IMR-90 (cell line): ENCODE results near the gene FBXL19. TPM values are rescaled to one million over a fixed set of nuclear protein-coding genes. Genes with fewer than 3 reads are reported as not detected.

Experiments
- ATAC-seq: fragments of 200-7000 bp; cut with Tn5 transposase; 2 replicates; pipeline ENCODE4 v1.9.1; 2020; ENCODE audit warnings: low read depth, mild to moderate bottlenecking, moderate library complexity
- BruUV-seq: library from RNA; stranded (reverse); fragments of 400-500 nt; replicated peaks from 2 replicates; lab custom pipeline; 2021; lab: Mats Ljungman, UMichigan
- CTCF ChIA-PET: fragments of 300-600 bp; formaldehyde crosslinking; extraction: SDS; loops from one replicate; lab custom pipeline; 2021; ENCODE audit warnings: antibody characterized with exemption; lab: Yijun Ruan, JAX
- POLR2A ChIA-PET: fragments of 300-600 bp; sonication (Branson Sonifier 250); formaldehyde crosslinking; loops from one replicate; lab custom pipeline; 2022; ENCODE audit warnings: antibody characterized with exemption; ENCODE audit not compliant: unreplicated experiment; lab: Charles Lee
- DNase-seq: peaks from one replicate; pipeline ENCODE4 v3.0.0; 2013
- H2AFZ ChIP-seq: replicated peaks from 2 replicates; pipeline ENCODE3; 2013; ENCODE audit warnings: low read length, mild to moderate bottlenecking; ENCODE audit not compliant: poor library complexity
- H2AK5ac ChIP-seq: 2 replicates; pipeline ENCODE4 v1.6.1; 2013; ENCODE audit warnings: low read depth, low read length, inconsistent platforms
- H2AK9ac ChIP-seq: replicated peaks from 2 replicates; pipeline ENCODE3; 2013; ENCODE audit warnings: mild to moderate bottlenecking, low read depth, low read length, moderate library complexity; ENCODE audit not compliant: poor library complexity
- H2BK120ac ChIP-seq: 2 replicates; pipeline ENCODE4 v1.6.1; 2013; ENCODE audit warnings: low read depth, low read length, inconsistent platforms
- H2BK15ac ChIP-seq: 3 replicates; pipeline ENCODE4 v1.6.1; 2013; ENCODE audit warnings: low read depth, low read length, inconsistent platforms
- H2BK20ac ChIP-seq: 2 replicates; pipeline ENCODE4 v1.6.1; 2013; ENCODE audit warnings: low read depth, mild to moderate bottlenecking, inconsistent platforms, low read length, moderate library complexity
- H2BK5ac ChIP-seq: 2 replicates; pipeline ENCODE4 v1.6.1; 2013; ENCODE audit warnings: mild to moderate bottlenecking, low read depth, low read length, inconsistent platforms; ENCODE audit not compliant: poor library complexity, severe bottlenecking
- H3K14ac ChIP-seq: replicated peaks from 2 replicates; pipeline ENCODE4 v1.6.1; 2013; ENCODE audit warnings: low read depth, low read length, inconsistent platforms
- H3K18ac ChIP-seq: 2 replicates; pipeline ENCODE4 v1.6.1; 2013; ENCODE audit warnings: low read depth, low read length, control low read depth
- H3K23ac ChIP-seq: 2 replicates; pipeline ENCODE4 v1.6.1; 2013; ENCODE audit warnings: low read depth, low read length, inconsistent platforms
- H3K27ac ChIP-seq: 2 replicates; pipeline ENCODE4 v1.5.1; 2013; ENCODE audit warnings: mild to moderate bottlenecking, control low read depth, low read length; ENCODE audit not compliant: insufficient read depth
- H3K27me3 ChIP-seq: 2 replicates; pipeline ENCODE4 v1.6.1; 2013; ENCODE audit warnings: low read length; ENCODE audit not compliant: control insufficient read depth, insufficient read depth
- H3K36me3 ChIP-seq: 2 replicates; pipeline ENCODE4 v1.6.1; 2013; ENCODE audit warnings: low read length, mixed read lengths; ENCODE audit not compliant: control insufficient read depth, insufficient read depth
- H3K4ac ChIP-seq: 2 replicates; pipeline ENCODE4 v1.6.1; 2013; ENCODE audit warnings: low read depth, low read length, inconsistent platforms
- H3K4me1 ChIP-seq: 2 replicates; pipeline ENCODE4 v1.6.1; 2013; ENCODE audit warnings: low read length, mixed read lengths; ENCODE audit not compliant: control insufficient read depth, insufficient read depth
- H3K4me2 ChIP-seq: 2 replicates; pipeline ENCODE4 v1.6.1; 2013; ENCODE audit warnings: low read depth, mild to moderate bottlenecking, control low read depth, low read length, moderate library complexity
- H3K4me3 ChIP-seq: 2 replicates; pipeline ENCODE4 v1.5.1; 2013; ENCODE audit warnings: low read depth, mild to moderate bottlenecking, control low read depth, low read length, moderate library complexity; ENCODE audit not compliant: insufficient read depth
- H3K56ac ChIP-seq: 2 replicates; pipeline ENCODE4 v1.6.1; 2013; ENCODE audit warnings: low read length, inconsistent platforms; ENCODE audit not compliant: insufficient read depth; ENCODE audit errors: extremely low read depth
- H3K79me1 ChIP-seq, 2 experiments: 2 replicates each; pipeline ENCODE4 v1.6.1; 2013; ENCODE audit warnings: low read length in 2 of 2, inconsistent platforms in 1 of 2, low read depth in 1 of 2
- H3K9ac ChIP-seq: 2 replicates; pipeline ENCODE4 v1.6.1; 2013; ENCODE audit warnings: low read depth, low read length, control low read depth
- H3K9me1 ChIP-seq: 2 replicates; pipeline ENCODE4 v1.6.1; 2013; ENCODE audit warnings: low read length, inconsistent platforms; ENCODE audit not compliant: insufficient read depth
- H3K9me3 ChIP-seq: 2 replicates; pipeline ENCODE4 v1.6.1; 2013; ENCODE audit warnings: low read length; ENCODE audit not compliant: control insufficient read depth, insufficient read depth
- H4K20me1 ChIP-seq: 2 replicates; pipeline ENCODE4 v1.6.1; 2013; ENCODE audit warnings: low read length, inconsistent platforms; ENCODE audit not compliant: insufficient read depth
- H4K5ac ChIP-seq: 2 replicates; pipeline ENCODE4 v1.6.1; 2013; ENCODE audit warnings: mild to moderate bottlenecking, low read depth, low read length, control low read depth
- H4K8ac ChIP-seq, 2 experiments: 2 replicates each; pipeline ENCODE4 v1.6.1; 2013; ENCODE audit warnings: low read depth in 2 of 2, low read length in 2 of 2, control low read depth in 1 of 2, inconsistent platforms in 1 of 2
- H4K91ac ChIP-seq: 2 replicates; pipeline ENCODE4 v1.6.1; 2013; ENCODE audit warnings: low read depth, low read length, inconsistent platforms; ENCODE audit not compliant: insufficient read depth
- BHLHE40 ChIP-seq: fragments of 150-350 bp; IDR thresholded peaks from 2 replicates; pipeline ENCODE4 v1.6.1; 2016; ENCODE audit warnings: mild to moderate bottlenecking, low read depth, low read length
- CEBPB ChIP-seq: IDR thresholded peaks from 2 replicates; pipeline ENCODE4 v1.6.1; 2012; ENCODE audit warnings: low read depth, low read length, improper control_type of control experiment
- CHD1 ChIP-seq: IDR thresholded peaks from 2 replicates; pipeline ENCODE4 v1.6.1; 2012; ENCODE audit warnings: low read depth, low read length, improper control_type of control experiment
- CTCF ChIP-seq: conservative IDR thresholded peaks from 2 replicates; pipeline ENCODE4 v1.5.1; 2012; ENCODE audit warnings: mild to moderate bottlenecking, low read depth, low read length, improper control_type of control experiment
- ELK1 ChIP-seq: fragments of 150-350 bp; IDR thresholded peaks from 2 replicates; pipeline ENCODE4 v1.6.1; 2016; ENCODE audit warnings: low read depth, mild to moderate bottlenecking, low read length, moderate library complexity, borderline replicate concordance
- FOS ChIP-seq: fragments of 150-350 bp; IDR thresholded peaks from 2 replicates; pipeline ENCODE4 v1.6.1; 2016; ENCODE audit warnings: low read depth, low read length
- MAFK ChIP-seq: IDR thresholded peaks from 2 replicates; pipeline ENCODE4 v1.6.1; 2012; ENCODE audit warnings: low read depth, low read length, improper control_type of control experiment
- MAZ ChIP-seq: IDR thresholded peaks from 2 replicates; pipeline ENCODE4 v1.6.1; 2012; ENCODE audit warnings: low read depth, mild to moderate bottlenecking, low read length, improper control_type of control experiment, moderate library complexity, borderline replicate concordance
- MXI1 ChIP-seq: IDR thresholded peaks from 2 replicates; pipeline ENCODE4 v1.6.1; 2012; ENCODE audit warnings: low read depth, mild to moderate bottlenecking, low read length, moderate library complexity, borderline replicate concordance
- NFE2L2 ChIP-seq: fragments of 150-350 bp; IDR thresholded peaks from 2 replicates; pipeline ENCODE4 v1.6.1; 2016; ENCODE audit warnings: low read depth, mild to moderate bottlenecking, low read length
- POLR2A ChIP-seq: IDR thresholded peaks from 2 replicates; pipeline ENCODE4 v1.6.1; 2012; ENCODE audit warnings: mild to moderate bottlenecking, low read depth, low read length
- RAD21 ChIP-seq: IDR thresholded peaks from 2 replicates; pipeline ENCODE4 v1.6.1; 2012; ENCODE audit warnings: low read length, improper control_type of control experiment
- RCOR1 ChIP-seq: IDR thresholded peaks from 2 replicates; pipeline ENCODE4 v1.6.1; 2012; ENCODE audit warnings: mild to moderate bottlenecking, low read length, improper control_type of control experiment; ENCODE audit not compliant: insufficient replicate concordance
- RFX5 ChIP-seq: IDR thresholded peaks from 2 replicates; pipeline ENCODE4 v1.8.0; 2012; ENCODE audit warnings: low read depth, mild to moderate bottlenecking, low read length, moderate library complexity
- SMC3 ChIP-seq: fragments of 150-350 bp; IDR thresholded peaks from 2 replicates; pipeline ENCODE4 v1.6.1; 2016; ENCODE audit warnings: low read depth, mild to moderate bottlenecking, antibody characterized with exemption, low read length, moderate library complexity
- WGBS, 2 experiments: methylation state at CpG; one replicate each; pipeline versions ENCODE4 v1.1.5 to v1.1.7; 2013; ENCODE audit warnings: missing lambda C conversion rate in 2 of 2; ENCODE audit not compliant: insufficient read length in 1 of 2; ENCODE audit errors: extremely low coverage in 2 of 2; 5-methylcytosine and 5-hydroxymethylcytosine counted together
- dilution Hi-C: fragments of 300-500 bp; cut with HindIII; formaldehyde crosslinking; loops from one replicate; pipeline ENCODE4 v1.14.3; 2018; ENCODE audit warnings: low sequenced_read_pairs; ENCODE audit not compliant: unreplicated experiment
- in situ Hi-C: fragments of 300-500 bp; cut with MboI; formaldehyde crosslinking; loops from 3 replicates; pipeline ENCODE4 v1.14.3; 2019; ENCODE audit warnings: low sequenced_read_pairs, inconsistent platforms, mixed read lengths
- intact Hi-C: fragments of 100-400 bp; cut with micrococcal nuclease; formaldehyde crosslinking; loops from 2 replicates; pipeline ENCODE4 v1.10.0; 2022
- polyA plus RNA-seq, 3 experiments: library from polyadenylated mRNA; depleted of rRNA; stranded (reverse); fragments of >200 nt; gene quantifications; 2 replicates each; pipeline ENCODE4 v1.2.3, GENCODE V29; 2012; ENCODE audit warnings: low replicate concordance in 1 of 3
- total RNA-seq: library from RNA; depleted of rRNA; stranded (reverse); fragments of >200 nt; gene quantifications from 2 replicates; pipeline ENCODE4 v1.2.3, GENCODE V29; 2012
- TF ChIP-seq, protein P1 (sequence below): fragments of 150-350 bp; IDR thresholded peaks from 2 replicates; pipeline ENCODE4 v1.6.1; 2017; ENCODE audit warnings: mild to moderate bottlenecking, antibody characterized with exemption, low read length, low read depth

FBXL19 gene
- total and polyA plus RNA-seq, 2 of the 4 experiments (the other 2 are of a cell fraction): 5.0 to 13.8 TPM

DNA sequence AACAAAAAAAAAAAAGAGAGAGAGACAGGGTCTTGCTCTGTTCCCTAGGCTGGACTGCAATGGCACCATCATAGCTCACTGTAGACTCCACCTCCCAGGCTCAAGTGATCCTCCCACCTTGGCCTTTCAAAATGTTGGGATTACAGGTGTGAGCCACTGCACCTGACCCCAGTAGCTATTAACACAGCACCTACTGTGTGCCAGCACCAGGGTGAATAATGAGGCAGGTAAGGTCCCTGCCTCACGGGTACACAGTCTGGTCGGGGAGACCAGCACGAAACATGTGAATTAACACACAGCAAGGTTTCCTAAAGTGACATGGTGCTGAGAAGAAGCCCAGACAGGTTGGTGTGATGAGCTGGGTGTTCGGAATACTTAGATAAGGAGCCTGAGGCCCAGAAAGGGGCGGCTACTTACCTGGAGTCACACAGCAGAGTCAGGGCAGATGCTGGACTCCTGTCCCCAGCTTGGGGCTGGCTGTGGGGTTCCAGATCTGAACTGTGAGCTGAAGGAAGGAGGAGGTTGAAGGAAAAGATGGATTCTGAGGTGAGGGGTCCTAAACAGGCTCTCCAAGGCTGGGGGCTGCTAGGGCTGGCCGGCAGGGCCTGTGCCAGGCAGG lies 10.5 kb upstream of the FBXL19 start:
- Histone ChIP-seq H4K20me1 (no peaks in the 10 kb centered on the region; the same call in 1 of the 2 replicates), H2BK5ac (no peak overlapping the region), H2AK5ac (no peak overlapping the region), H3K36me3 (no peaks in the 10 kb centered on the region), H3K14ac (no peak overlapping the region), H3K23ac (no peak overlapping the region), H3K18ac (no peak overlapping the region), H2AK9ac (no peak overlapping the region), H3K27ac (no peak overlapping the region), H3K56ac (no peak overlapping the region), H4K8ac (no peak overlapping the region), H3K4ac (no peak overlapping the region), H3K9me1 (no peaks in the 10 kb centered on the region), H3K4me2 (no peak overlapping the region), H2AFZ (no peak overlapping the region), H2BK20ac (no peak overlapping the region), H2BK120ac (no peak overlapping the region), H2BK15ac (no peak overlapping the region), H3K4me1 (no peaks in the 10 kb centered on the region; the same call in 1 of the 2 replicates), H3K9me3 (no peaks in the 10 kb centered on the region), H3K27me3 (no peaks in the 10 kb centered on the region), H4K91ac (no peak overlapping the region), H4K5ac (no peak overlapping the region), H3K79me1 (no peaks in the 10 kb centered on the region), H3K9ac (no peak overlapping the region), H3K4me3 (no peak overlapping the region)
- ATAC-seq (no peak), DNase-seq (no peak)
- WGBS, 2 experiments: 76% methylated on average over 2 of the region's 6 CpGs; no CpG with 5 or more reads in 1 of the 2 experiments
- dilution Hi-C loops (no loop called here), intact Hi-C loops (no loop called here), in situ Hi-C loops (no loop called here)
- no peak for TF ChIP-seq MAZ
- TF ChIP-seq CEBPB: no peak
- no peak for TF ChIP-seq CTCF
- no peak for TF ChIP-seq BHLHE40
- no peak for TF ChIP-seq MAFK
- TF ChIP-seq, protein P1, sequence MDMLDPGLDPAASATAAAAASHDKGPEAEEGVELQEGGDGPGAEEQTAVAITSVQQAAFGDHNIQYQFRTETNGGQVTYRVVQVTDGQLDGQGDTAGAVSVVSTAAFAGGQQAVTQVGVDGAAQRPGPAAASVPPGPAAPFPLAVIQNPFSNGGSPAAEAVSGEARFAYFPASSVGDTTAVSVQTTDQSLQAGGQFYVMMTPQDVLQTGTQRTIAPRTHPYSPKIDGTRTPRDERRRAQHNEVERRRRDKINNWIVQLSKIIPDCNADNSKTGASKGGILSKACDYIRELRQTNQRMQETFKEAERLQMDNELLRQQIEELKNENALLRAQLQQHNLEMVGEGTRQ: no peak
- TF ChIP-seq SMC3: no peak
- TF ChIP-seq CHD1: no peak
- no peak for TF ChIP-seq MXI1
- TF ChIP-seq RCOR1: no peak
- no peak for TF ChIP-seq NFE2L2
- TF ChIP-seq ELK1: no peak
- no peak for TF ChIP-seq POLR2A
- TF ChIP-seq RFX5: no peak
- TF ChIP-seq RAD21: no peak
- no peak for TF ChIP-seq FOS
- ChIA-PET POLR2A (no interaction called here), CTCF (interaction anchor here (0.6 to 0.7 kb wide), 2 partner anchors 29 to 70 kb away, joined by 3 read pairs; no protein-coding TSS in a partner anchor)
- BruUV-seq: no TSS peak
